ENCODE measurements around the gene OR2C3.

OR2C3 gene

GRCh38 chr1:247561711-247562110 lies 25.5 kb upstream of the OR2C3 start:
- no peaks in the 10 kb centered on the region for H3K79me2 ChIP-seq (ENCODE audit: insufficient read depth, low read length)
- H3K9me3 ChIP-seq (ENCODE audit: low read length): no peaks in the 10 kb centered on the region
- no peaks in the 10 kb centered on the region for H3K9me2 ChIP-seq (ENCODE audit: low read depth, low read length)
- no peaks in the 10 kb centered on the region for H4K20me1 ChIP-seq (ENCODE audit: insufficient read depth, low read length)
- no peak overlapping the region for H3K27ac ChIP-seq (ENCODE audit: low read depth, low read length, poor library complexity, severe bottlenecking)
- no peak overlapping the region for H2AFZ ChIP-seq (ENCODE audit: low read length)
- H3K4me3 ChIP-seq (ENCODE audit: low read depth, low read length, poor library complexity, severe bottlenecking): no peak overlapping the region
- no peak overlapping the region for H3K9ac ChIP-seq (ENCODE audit: low read length)
- TF ChIP-seq EZH2 (IDR thresholded peaks at IDR 0.05; ENCODE audit: borderline replicate concordance, low read length) (no peak), CTCF (IDR thresholded peaks at IDR 0.05; ENCODE audit: low read length) (no peak)
- no peaks in the 10 kb centered on the region for H3K36me3 ChIP-seq (ENCODE audit: insufficient read depth, low read length)
- H3F3A ChIP-seq (ENCODE audit: insufficient read depth, low read length): no peaks in the 10 kb centered on the region
- H3K4me2 ChIP-seq (ENCODE audit: low read length): no peak overlapping the region
- H3K4me1 ChIP-seq (ENCODE audit: insufficient read depth, low read length, severe bottlenecking): no peaks in the 10 kb centered on the region
- H3K27me3 ChIP-seq (ENCODE audit: insufficient read depth, low read length): no peaks in the 10 kb centered on the region

GRCh38 chr1:247557926-247558674 lies 21.9 kb upstream of the OR2C3 start:
- H3F3A ChIP-seq (ENCODE audit: insufficient read depth, low read length): no peaks in the 10 kb centered on the region
- no peak overlapping the region for H2AFZ ChIP-seq (ENCODE audit: low read length)
- H3K4me3 ChIP-seq (ENCODE audit: low read depth, low read length, poor library complexity, severe bottlenecking): no peak overlapping the region
- no peaks in the 10 kb centered on the region for H3K4me1 ChIP-seq (ENCODE audit: insufficient read depth, low read length, severe bottlenecking)
- H3K9me2 ChIP-seq (ENCODE audit: low read depth, low read length): no peaks in the 10 kb centered on the region
- no peaks in the 10 kb centered on the region for H3K27me3 ChIP-seq (ENCODE audit: insufficient read depth, low read length)
- H3K36me3 ChIP-seq (ENCODE audit: insufficient read depth, low read length): no peaks in the 10 kb centered on the region
- no peaks in the 10 kb centered on the region for H3K79me2 ChIP-seq (ENCODE audit: insufficient read depth, low read length)
- H3K9ac ChIP-seq (ENCODE audit: low read length): no peak overlapping the region
- no peak overlapping the region for H3K27ac ChIP-seq (ENCODE audit: low read depth, low read length, poor library complexity, severe bottlenecking)
- no peaks in the 10 kb centered on the region for H3K9me3 ChIP-seq (ENCODE audit: low read length)
- H4K20me1 ChIP-seq (ENCODE audit: insufficient read depth, low read length): no peaks in the 10 kb centered on the region
- no peak overlapping the region for H3K4me2 ChIP-seq (ENCODE audit: low read length)
- TF ChIP-seq EZH2 (IDR thresholded peaks at IDR 0.05; ENCODE audit: borderline replicate concordance, low read length) (no peak), CTCF (IDR thresholded peaks at IDR 0.05; ENCODE audit: low read length) (no peak)

- Histone ChIP-seq H3K27ac (ENCODE audit: low read depth, low read length, poor library complexity, severe bottlenecking) (no peak overlapping the region), H3F3A (ENCODE audit: insufficient read depth, low read length) (no peaks in the 10 kb centered on the region), H3K4me1 (ENCODE audit: insufficient read depth, low read length, severe bottlenecking) (no peaks in the 10 kb centered on the region), H3K9ac (ENCODE audit: low read length) (no peak overlapping the region), H3K9me2 (ENCODE audit: low read depth, low read length) (no peaks in the 10 kb centered on the region), H3K36me3 (ENCODE audit: insufficient read depth, low read length) (no peaks in the 10 kb centered on the region), H4K20me1 (ENCODE audit: insufficient read depth, low read length) (no peaks in the 10 kb centered on the region), H3K4me3 (ENCODE audit: low read depth, low read length, poor library complexity, severe bottlenecking) (no peak overlapping the region), H3K79me2 (ENCODE audit: insufficient read depth, low read length) (no peaks in the 10 kb centered on the region), H3K9me3 (ENCODE audit: low read length) (no peaks in the 10 kb centered on the region), H3K27me3 (ENCODE audit: insufficient read depth, low read length) (no peaks in the 10 kb centered on the region), H3K4me2 (ENCODE audit: low read length) (no peak overlapping the region), H2AFZ (ENCODE audit: low read length) (no peak overlapping the region)
- TF ChIP-seq EZH2 (IDR thresholded peaks at IDR 0.05; ENCODE audit: borderline replicate concordance, low read length): no peak
- TF ChIP-seq CTCF (IDR thresholded peaks at IDR 0.05; ENCODE audit: low read length): no peak
Observed at GRCh38 chr1:247552231-247552630, 16.0 kb upstream of the OR2C3 start.
